ENCODE data around the gene ESRP2. TPM values are rescaled to one million over a fixed set of nuclear protein-coding genes. Genes with fewer than 3 reads are reported as not detected.

The ESRP2 gene
- total RNA-seq (2022; extraction: Qiagen RNA extraction): 0.06 to 0.11 TPM (median 0.08 TPM) in 4 of 5 replicates, not detected in the other

GRCh38 chr16:68235887-68236136 is at the start of gene ESRP2:
TSS of gene ESRP2 (minus strand) at chr16:68236127. CDS start at chr16:68236045, 82 bp downstream.

GRCh38 chr16:68264128-68265077 is 28.5 kb upstream of the ESRP2 start, which contains the start of gene SLC7A6:
TSS of gene SLC7A6 (plus strand) at chr16:68264526. CDS start at chr16:68274727, 10,201 bp downstream.

GRCh38 chr16:68244903-68245853 is 9.3 kb upstream of the ESRP2 start, which contains the start of gene PLA2G15:
TSS of gene PLA2G15 (plus strand) at chr16:68245373. CDS start at chr16:68245427, 54 bp downstream.

Other genes with a start within 250 kb of the ESRP2 start
- gene DPEP2, start 236.6 kb downstream of the ESRP2 start, total RNA-seq (2022; extraction: Qiagen RNA extraction): not detected in 5 replicates
- gene DPEP2NB, start 220.2 kb downstream of the ESRP2 start, total RNA-seq (2022; extraction: Qiagen RNA extraction): not detected in 5 replicates
- gene DDX28, start 212.9 kb downstream of the ESRP2 start, total RNA-seq (2022; extraction: Qiagen RNA extraction): 17.1 to 18.0 TPM (median 17.3 TPM) in 5 replicates
- gene DUS2, start 212.8 kb downstream of the ESRP2 start, total RNA-seq (2022; extraction: Qiagen RNA extraction): 16.3 to 17.5 TPM (median 17.3 TPM) in 5 replicates
- 12.0 to 17.9 TPM (median 16.5 TPM) in 5 replicates for gene NFATC3, start 150.8 kb downstream of the ESRP2 start, total RNA-seq (2022; extraction: Qiagen RNA extraction)
- gene PLA2G15, start 9.2 kb upstream of the ESRP2 start, total RNA-seq (2022; extraction: Qiagen RNA extraction): 11.6 to 16.2 TPM (median 14.2 TPM) in 5 replicates
- gene SLC7A6, start 28.4 kb upstream of the ESRP2 start, total RNA-seq (2022; extraction: Qiagen RNA extraction): 26.4 to 44.0 TPM (median 34.2 TPM) in 5 replicates
- 9.1 to 12.0 TPM (median 10.7 TPM) in 5 replicates for gene SLC7A6OS, start 74.8 kb upstream of the ESRP2 start, total RNA-seq (2022; extraction: Qiagen RNA extraction)
- 22.7 to 32.5 TPM (median 28.4 TPM) in 5 replicates for gene PRMT7, start 74.9 kb upstream of the ESRP2 start, total RNA-seq (2022; extraction: Qiagen RNA extraction)
- 0.06 to 0.18 TPM (median 0.14 TPM) in 5 replicates for gene SMPD3, start 212.4 kb upstream of the ESRP2 start, total RNA-seq (2022; extraction: Qiagen RNA extraction)